Activated CD8-positive, alpha-beta memory T cell treated with anti-CD3 and anti-CD28 coated beads, Interleukin-2, amount 10 ng/mL, durations not matched to agents 7 days and 5 days (primary cell): ENCODE results near the gene KIF26A. TPM values are rescaled to one million over a fixed set of nuclear protein-coding genes. Genes with fewer than 3 reads are reported as not detected.

ENCODE experiments used
- ATAC-seq: fragments of 150-1000 bp; cut with Tn5 transposase; one replicate; pipeline ENCODE4 v1.10.0; 2021; ENCODE audit warnings: moderate library complexity
- CTCF ChIA-PET: fragments of 350-600 bp; sonication (Branson Sonifier 250); formaldehyde crosslinking; loops from one replicate; lab custom pipeline; 2021; ENCODE audit warnings: antibody characterized with exemption; lab: Charles Lee
- DNase-seq: peaks from one replicate; pipeline ENCODE4 v3.0.0-alpha.2; 2020
- H3K27ac Mint-ChIP-seq: one replicate; pipeline ENCODE4 v1.8.0; 2021; ENCODE audit warnings: mild to moderate bottlenecking, mixed read lengths
- H3K27me3 Mint-ChIP-seq: one replicate; pipeline ENCODE4 v1.8.0; 2021; ENCODE audit warnings: mixed read lengths
- H3K36me3 Mint-ChIP-seq: one replicate; pipeline ENCODE4 v1.8.0; 2021; ENCODE audit warnings: mild to moderate bottlenecking, mixed read lengths
- H3K4me1 Mint-ChIP-seq: one replicate; pipeline ENCODE4 v1.8.0; 2021; ENCODE audit warnings: mixed read lengths
- H3K4me3 Mint-ChIP-seq: one replicate; pipeline ENCODE4 v1.8.0; 2021; ENCODE audit warnings: mild to moderate bottlenecking, moderate library complexity, mixed read lengths
- H3K9me3 Mint-ChIP-seq: one replicate; pipeline ENCODE4 v1.8.0; 2022; ENCODE audit warnings: low read depth, mixed read lengths
- total RNA-seq, 2 experiments: library from RNA; stranded (reverse); gene quantifications; one replicate each; pipeline ENCODE4 v1.2.3, GENCODE V29; 2021

KIF26A gene
- total RNA-seq, 2 experiments from 2014 or later = 0.21 to 1.1 TPM

DNA sequence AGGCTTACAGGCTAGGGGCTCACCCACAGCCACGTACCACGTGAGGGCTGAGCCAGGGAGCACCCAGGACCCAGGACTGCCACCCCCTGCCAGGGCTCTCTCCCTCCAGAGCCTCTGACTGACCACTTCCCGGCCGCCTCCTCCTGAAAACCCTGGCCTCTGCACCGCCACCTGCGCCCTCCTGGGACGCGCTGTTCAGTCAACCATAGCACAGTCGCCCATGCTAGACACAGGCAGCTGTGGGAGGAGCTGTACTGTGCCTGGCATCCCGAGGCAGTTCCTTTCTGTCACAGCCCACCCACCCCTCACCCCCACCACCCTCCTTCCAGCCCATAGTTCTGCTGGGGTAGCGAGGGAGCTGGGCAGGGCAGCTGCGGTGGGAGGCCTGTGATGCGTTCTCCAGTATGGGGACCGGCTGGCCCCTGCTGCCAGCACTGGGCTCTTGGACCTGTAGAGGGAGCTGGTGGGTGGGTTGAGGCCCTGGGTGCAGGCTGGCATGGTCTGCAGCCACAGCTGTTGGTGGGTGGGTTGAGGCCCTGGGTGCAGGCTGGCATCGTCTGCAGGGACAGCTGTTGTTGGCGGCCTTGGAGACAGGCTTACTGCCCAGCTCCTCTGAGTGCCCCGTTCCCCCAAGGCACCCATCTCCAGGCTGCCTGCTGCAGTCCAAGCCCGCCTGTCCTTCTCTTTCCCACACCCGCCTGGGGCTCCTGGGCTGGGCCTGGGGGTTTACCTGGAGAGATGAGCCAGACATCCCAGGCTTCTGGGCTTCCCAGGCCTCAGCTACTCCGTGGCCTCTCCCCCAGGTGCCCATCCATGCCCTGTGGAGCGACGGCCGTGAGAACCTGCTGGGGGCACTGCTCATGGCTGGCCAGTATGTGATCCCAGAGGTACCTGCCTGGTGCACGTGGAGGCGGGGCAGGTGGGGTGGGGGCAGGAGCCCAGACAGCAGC lies 41.4 kb upstream of the KIF26A start:
- H3K9me3 Mint-ChIP-seq = no peaks in the 10 kb centered on the region
- no peaks in the 10 kb centered on the region for H3K27me3 Mint-ChIP-seq
- DNase-seq = no peak
- no peak overlapping the region for H3K27ac Mint-ChIP-seq
- H3K4me1 Mint-ChIP-seq = no peaks in the 10 kb centered on the region
- H3K4me3 Mint-ChIP-seq = no peak overlapping the region
- H3K36me3 Mint-ChIP-seq = no peaks in the 10 kb centered on the region
- CTCF ChIA-PET = interaction anchor here (5.0 kb wide), 1 partner anchor 20 kb away, joined by 33 read pairs; no protein-coding TSS in a partner anchor
- no peak for ATAC-seq

DNA sequence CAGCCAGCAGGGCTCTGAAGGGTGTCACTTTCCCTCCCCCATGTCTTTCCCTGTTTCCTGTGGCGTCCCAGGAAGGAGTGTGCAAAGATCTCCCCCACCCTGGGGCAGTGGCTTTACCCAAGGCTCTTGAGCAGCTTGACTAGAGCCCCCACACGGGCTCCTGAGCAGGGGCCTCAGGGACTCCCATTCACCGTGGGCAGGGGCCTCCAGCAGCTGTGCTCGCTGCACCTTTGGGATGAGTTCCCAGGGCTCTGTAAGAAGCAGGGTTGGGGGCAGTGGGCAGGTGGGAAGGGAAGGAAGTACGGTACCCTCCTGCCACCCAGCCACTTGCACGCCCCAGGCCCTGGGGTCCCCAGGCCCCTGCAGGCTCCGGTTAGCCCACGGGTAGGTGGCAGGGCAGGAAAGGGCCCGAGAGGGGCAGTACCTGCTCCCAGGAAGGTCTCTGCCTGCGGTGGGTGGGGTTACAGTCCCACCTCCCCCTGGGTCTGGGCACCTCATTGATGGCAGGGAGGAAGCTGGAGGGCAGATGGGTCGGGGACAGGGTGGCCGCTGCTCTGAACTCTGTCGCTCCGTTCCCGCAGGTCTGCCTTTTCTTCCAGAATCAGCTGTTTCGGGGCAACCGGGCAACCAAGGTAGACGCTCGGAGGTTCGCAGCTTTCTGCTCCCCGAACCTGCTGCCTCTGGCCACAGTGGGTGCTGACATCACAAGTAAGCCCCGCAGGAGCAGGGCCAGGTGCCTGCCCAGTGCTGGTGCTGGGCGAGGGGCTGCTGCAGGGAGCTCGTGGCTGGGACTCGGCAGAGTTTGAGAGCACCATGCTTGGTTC lies 39.9 kb upstream of the KIF26A start:
- CTCF ChIA-PET = interaction anchor here (1.6 kb wide), 1 partner anchor 20 kb away, joined by 4 read pairs; no protein-coding TSS in a partner anchor
- no peaks in the 10 kb centered on the region for H3K27me3 Mint-ChIP-seq
- no peak overlapping the region for H3K4me3 Mint-ChIP-seq
- H3K4me1 Mint-ChIP-seq = no peaks in the 10 kb centered on the region
- no peak for ATAC-seq
- H3K27ac Mint-ChIP-seq = no peak overlapping the region
- DNase-seq = no peak
- no peaks in the 10 kb centered on the region for H3K36me3 Mint-ChIP-seq
- no peaks in the 10 kb centered on the region for H3K9me3 Mint-ChIP-seq

GRCh38 chr14:104099096-104100041 lies 39.0 kb upstream of the KIF26A start:
- CTCF ChIA-PET = interaction anchor here (1.6 kb wide), 1 partner anchor 21 kb away, joined by 4 read pairs; no protein-coding TSS in a partner anchor
- Mint-ChIP-seq H3K36me3 (no peaks in the 10 kb centered on the region), H3K4me3 (no peak overlapping the region), H3K27me3 (no peaks in the 10 kb centered on the region), H3K27ac (no peak overlapping the region), H3K9me3 (no peaks in the 10 kb centered on the region), H3K4me1 (no peaks in the 10 kb centered on the region)
- no peak for DNase-seq
- ATAC-seq = no peak

- Mint-ChIP-seq H3K27me3 (no peaks in the 10 kb centered on the region), H3K36me3 (no peaks in the 10 kb centered on the region), H3K4me1 (no peaks in the 10 kb centered on the region), H3K9me3 (no peaks in the 10 kb centered on the region), H3K27ac (no peak overlapping the region), H3K4me3 (no peak overlapping the region)
- CTCF ChIA-PET = no interaction called here
- no peak for ATAC-seq
- DNase-seq = no peak
These were observed 38.0 kb upstream of the KIF26A start for GRCh38 chr14:104100171-104101085.

GRCh38 chr14:104101086-104101621 lies 37.2 kb upstream of the KIF26A start:
- H3K4me1 Mint-ChIP-seq = no peaks in the 10 kb centered on the region
- H3K9me3 Mint-ChIP-seq = no peaks in the 10 kb centered on the region
- no peak overlapping the region for H3K27ac Mint-ChIP-seq
- H3K4me3 Mint-ChIP-seq = no peak overlapping the region
- H3K36me3 Mint-ChIP-seq = no peaks in the 10 kb centered on the region
- no peaks in the 10 kb centered on the region for H3K27me3 Mint-ChIP-seq
- no peak for ATAC-seq
- no peak for DNase-seq
- CTCF ChIA-PET = no interaction called here

- no peaks in the 10 kb centered on the region for H3K36me3 Mint-ChIP-seq
- H3K4me1 Mint-ChIP-seq = no peaks in the 10 kb centered on the region
- no peaks in the 10 kb centered on the region for H3K27me3 Mint-ChIP-seq
- H3K4me3 Mint-ChIP-seq = no peak overlapping the region
- CTCF ChIA-PET = no interaction called here
- no peak overlapping the region for H3K27ac Mint-ChIP-seq
- no peak for DNase-seq
- ATAC-seq = no peak
- no peaks in the 10 kb centered on the region for H3K9me3 Mint-ChIP-seq
These were observed 36.6 kb upstream of the KIF26A start for GRCh38 chr14:104101651-104102281.

DNA sequence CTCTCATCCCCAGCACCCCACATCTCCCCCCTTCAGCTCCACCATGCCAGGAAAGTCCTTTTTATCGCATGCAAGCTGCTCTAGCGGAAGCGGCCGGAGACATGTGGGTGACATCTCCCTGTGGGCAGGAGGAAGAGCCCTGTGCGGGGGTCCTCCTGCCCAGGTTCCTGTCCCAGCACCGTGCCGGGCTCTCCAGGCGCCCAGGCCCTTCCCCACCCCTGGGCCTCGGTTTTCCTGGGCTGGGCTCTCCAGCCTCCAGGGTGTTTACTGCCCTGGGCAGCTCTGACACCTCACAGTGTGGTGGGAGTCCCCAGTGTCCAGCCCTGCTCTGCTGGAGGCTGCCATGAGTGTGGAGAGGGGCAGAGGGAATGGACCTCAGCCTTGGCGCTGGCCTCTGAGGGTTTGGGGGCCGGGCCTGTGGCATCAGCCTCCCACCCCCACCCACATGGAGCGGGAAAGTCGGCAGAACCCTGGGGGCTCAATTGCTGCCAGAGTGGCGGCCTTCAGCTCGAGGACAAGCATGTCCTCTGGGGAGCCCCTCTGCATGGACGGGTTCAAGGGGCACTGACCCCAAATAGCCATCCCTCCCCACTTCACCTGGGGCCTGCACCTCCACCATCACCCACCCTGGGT lies 36.0 kb upstream of the KIF26A start:
- H3K9me3 Mint-ChIP-seq = no peaks in the 10 kb centered on the region
- DNase-seq (no peak), ATAC-seq (no peak)
- H3K27ac Mint-ChIP-seq = no peak overlapping the region
- H3K36me3 Mint-ChIP-seq = no peaks in the 10 kb centered on the region
- no peaks in the 10 kb centered on the region for H3K4me1 Mint-ChIP-seq
- no peaks in the 10 kb centered on the region for H3K27me3 Mint-ChIP-seq
- H3K4me3 Mint-ChIP-seq = no peak overlapping the region
- CTCF ChIA-PET = no interaction called here

GRCh38 chr14:104103061-104103445 lies 35.3 kb upstream of the KIF26A start:
- H3K4me1 Mint-ChIP-seq = no peaks in the 10 kb centered on the region
- H3K36me3 Mint-ChIP-seq = no peaks in the 10 kb centered on the region
- CTCF ChIA-PET = interaction anchor here (0.8 kb wide), 1 partner anchor 666 kb away, joined by 3 read pairs; no protein-coding TSS in a partner anchor
- no peaks in the 10 kb centered on the region for H3K9me3 Mint-ChIP-seq
- no peak overlapping the region for H3K4me3 Mint-ChIP-seq
- ATAC-seq (no peak), DNase-seq (no peak)
- no peak overlapping the region for H3K27ac Mint-ChIP-seq
- H3K27me3 Mint-ChIP-seq = no peaks in the 10 kb centered on the region

- no peak for DNase-seq
- Mint-ChIP-seq H3K9me3 (no peaks in the 10 kb centered on the region), H3K36me3 (no peaks in the 10 kb centered on the region), H3K27ac (no peak overlapping the region), H3K27me3 (no peaks in the 10 kb centered on the region), H3K4me1 (no peaks in the 10 kb centered on the region), H3K4me3 (no peak overlapping the region)
- ATAC-seq = no peak
- CTCF ChIA-PET = interaction anchor here (0.8 kb wide), 1 partner anchor 665 kb away, joined by 3 read pairs; no protein-coding TSS in a partner anchor
These were observed 34.8 kb upstream of the KIF26A start for GRCh38 chr14:104103446-104104075.

- Mint-ChIP-seq H3K4me1 (no peaks in the 10 kb centered on the region), H3K9me3 (no peaks in the 10 kb centered on the region), H3K4me3 (no peak overlapping the region), H3K27ac (no peak overlapping the region), H3K36me3 (no peaks in the 10 kb centered on the region), H3K27me3 (no peaks in the 10 kb centered on the region)
- CTCF ChIA-PET = no interaction called here
- DNase-seq (no peak), ATAC-seq (no peak)
These were observed 34.1 kb upstream of the KIF26A start for GRCh38 chr14:104104076-104104901.
